OCI-LY7 (cell line): ENCODE results near the gene APPBP2.

Experiments
- EZH2phosphoT487 ChIP-seq: fragments of 200-600 bp; sonication (generic); IDR thresholded peaks from 2 replicates; pipeline ENCODE4 v1.6.1; 2018; ENCODE audit warnings: low read depth, borderline replicate concordance, mild to moderate bottlenecking, mixed run types, antibody characterized with exemption, low read length, moderate library complexity, mixed read lengths
- TF ChIP-seq, protein P1 (sequence below): fragments of 200-600 bp; sonication (generic); conservative IDR thresholded peaks from 2 replicates; pipeline ENCODE4 v1.5.1; 2014; ENCODE audit warnings: mild to moderate bottlenecking, antibody characterized with exemption, low read length, moderate library complexity, mixed read lengths

DNA sequence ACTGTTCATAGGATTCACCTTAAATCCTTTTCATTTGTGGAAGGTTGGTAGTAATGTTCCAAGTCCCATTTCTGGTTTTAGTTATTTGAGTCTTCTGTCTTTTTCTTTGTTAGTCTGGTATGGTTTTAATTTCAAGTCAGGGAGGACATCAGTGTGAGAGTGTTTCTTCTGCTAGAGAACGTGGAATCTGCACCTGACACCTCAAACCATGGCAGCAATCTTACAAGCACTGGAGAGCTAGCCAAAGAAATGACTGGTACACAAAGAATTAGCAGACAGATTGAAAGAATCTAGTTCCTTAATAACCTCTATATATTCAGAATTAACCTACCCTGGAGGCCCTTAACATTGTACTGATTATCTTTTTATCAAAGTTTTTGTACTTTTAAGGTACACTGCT, 53.6 kb downstream of the APPBP2 start:
- TF ChIP-seq, protein P1, sequence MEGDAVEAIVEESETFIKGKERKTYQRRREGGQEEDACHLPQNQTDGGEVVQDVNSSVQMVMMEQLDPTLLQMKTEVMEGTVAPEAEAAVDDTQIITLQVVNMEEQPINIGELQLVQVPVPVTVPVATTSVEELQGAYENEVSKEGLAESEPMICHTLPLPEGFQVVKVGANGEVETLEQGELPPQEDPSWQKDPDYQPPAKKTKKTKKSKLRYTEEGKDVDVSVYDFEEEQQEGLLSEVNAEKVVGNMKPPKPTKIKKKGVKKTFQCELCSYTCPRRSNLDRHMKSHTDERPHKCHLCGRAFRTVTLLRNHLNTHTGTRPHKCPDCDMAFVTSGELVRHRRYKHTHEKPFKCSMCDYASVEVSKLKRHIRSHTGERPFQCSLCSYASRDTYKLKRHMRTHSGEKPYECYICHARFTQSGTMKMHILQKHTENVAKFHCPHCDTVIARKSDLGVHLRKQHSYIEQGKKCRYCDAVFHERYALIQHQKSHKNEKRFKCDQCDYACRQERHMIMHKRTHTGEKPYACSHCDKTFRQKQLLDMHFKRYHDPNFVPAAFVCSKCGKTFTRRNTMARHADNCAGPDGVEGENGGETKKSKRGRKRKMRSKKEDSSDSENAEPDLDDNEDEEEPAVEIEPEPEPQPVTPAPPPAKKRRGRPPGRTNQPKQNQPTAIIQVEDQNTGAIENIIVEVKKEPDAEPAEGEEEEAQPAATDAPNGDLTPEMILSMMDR: no peak
- no peak for TF ChIP-seq EZH2phosphoT487
